ENCODE measurements around the gene QRFPR. TPM values are rescaled to one million over a fixed set of nuclear protein-coding genes. Genes with fewer than 3 reads are reported as not detected.

QRFPR gene
- total RNA-seq, 1 donor from 2014 or later: not detected

DNA sequence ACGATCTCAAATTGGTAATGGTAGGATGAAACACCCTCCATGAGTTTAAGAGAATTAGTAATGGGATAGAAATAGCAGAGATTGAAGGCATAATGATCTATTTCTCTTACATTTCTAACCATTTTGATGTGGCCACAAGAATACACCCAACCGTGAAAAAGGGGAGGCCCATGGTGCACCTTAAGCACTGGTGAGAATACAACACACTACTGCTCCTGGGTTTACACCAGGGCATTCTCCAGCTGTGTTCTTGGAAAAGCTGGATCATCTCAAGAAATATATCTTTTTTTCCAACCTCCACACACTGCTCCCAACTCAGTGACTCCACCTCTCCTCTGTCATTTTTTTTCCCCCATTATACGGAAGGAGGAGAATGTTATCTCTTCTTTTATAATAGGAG lies 1.5 kb downstream of the QRFPR start:
- TF ChIP-seq POLR2AphosphoS5 (IDR thresholded peaks at IDR 0.05; ENCODE audit: insufficient read depth in 1 of 2, low read depth in 1 of 2) (no peak), CTCF (IDR thresholded peaks at IDR 0.05) (no peak), POLR2A (IDR thresholded peaks at IDR 0.05) (no peak)
- intact Hi-C loops (cut with DNase I): no loop called here

GRCh38 chr4:121377076-121377475 lies 3.7 kb downstream of the QRFPR start:
- TF ChIP-seq POLR2A (IDR thresholded peaks at IDR 0.05) (no peak), CTCF (IDR thresholded peaks at IDR 0.05) (no peak), POLR2AphosphoS5 (IDR thresholded peaks at IDR 0.05; ENCODE audit: insufficient read depth in 1 of 2, low read depth in 1 of 2) (no peak)
- DNase-seq (ENCODE audit: extremely low spot score in 2 of 2): no peak
- H3K27ac ChIP-seq: no peak overlapping the region
- intact Hi-C loops (cut with DNase I): no loop called here
- peaks cover 12% of the 10 kb centered on the region for H3K4me1 ChIP-seq
- no peak overlapping the region for H3K4me3 ChIP-seq
- peaks cover 5% of the 10 kb centered on the region for H3K27me3 ChIP-seq
- no peaks in the 10 kb centered on the region for H3K9me3 ChIP-seq
- no peaks in the 10 kb centered on the region for H3K36me3 ChIP-seq

More for the DNA sequence above, 1.5 kb downstream of the QRFPR start:
- no peak overlapping the region for H3K27ac ChIP-seq
- peaks cover 12% of the 10 kb centered on the region for H3K4me1 ChIP-seq
- DNase-seq (ENCODE audit: extremely low spot score in 2 of 2): no peak
- no peaks in the 10 kb centered on the region for H3K36me3 ChIP-seq
- H3K9me3 ChIP-seq: no peaks in the 10 kb centered on the region
- H3K4me3 ChIP-seq: no peak overlapping the region
- peaks cover 5% of the 10 kb centered on the region for H3K27me3 ChIP-seq

DNA sequence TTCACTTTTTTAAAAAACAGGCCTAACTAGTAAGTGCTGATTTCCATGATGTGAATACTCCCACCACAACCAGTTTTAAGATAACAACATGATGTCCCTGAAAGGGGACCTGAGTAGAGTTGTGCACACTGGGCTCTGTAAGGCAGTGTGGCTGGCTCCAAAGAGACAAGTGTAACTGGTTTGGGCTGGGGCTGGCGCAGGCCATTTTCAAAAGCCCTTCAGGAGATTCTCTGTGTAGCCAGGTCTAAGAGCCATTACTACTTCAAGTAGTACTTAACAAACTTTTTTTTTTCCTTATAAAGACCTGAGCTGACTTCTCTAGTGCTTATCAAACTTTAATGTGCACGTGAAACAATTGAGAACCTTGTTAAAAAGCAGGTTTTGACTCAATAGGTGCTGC lies 4.3 kb downstream of the QRFPR start:
- Histone ChIP-seq H3K27ac (no peak overlapping the region), H3K9me3 (no peaks in the 10 kb centered on the region), H3K4me3 (no peak overlapping the region), H3K4me1 (peaks cover 12% of the 10 kb centered on the region), H3K36me3 (no peaks in the 10 kb centered on the region), H3K27me3 (peaks cover 5% of the 10 kb centered on the region)
- TF ChIP-seq POLR2AphosphoS5 (IDR thresholded peaks at IDR 0.05; ENCODE audit: insufficient read depth in 1 of 2, low read depth in 1 of 2): no peak
- TF ChIP-seq CTCF (IDR thresholded peaks at IDR 0.05): no peak
- no peak for TF ChIP-seq POLR2A (IDR thresholded peaks at IDR 0.05)
- no peak for DNase-seq (ENCODE audit: extremely low spot score in 2 of 2)
- intact Hi-C loops (cut with DNase I): no loop called here

DNA sequence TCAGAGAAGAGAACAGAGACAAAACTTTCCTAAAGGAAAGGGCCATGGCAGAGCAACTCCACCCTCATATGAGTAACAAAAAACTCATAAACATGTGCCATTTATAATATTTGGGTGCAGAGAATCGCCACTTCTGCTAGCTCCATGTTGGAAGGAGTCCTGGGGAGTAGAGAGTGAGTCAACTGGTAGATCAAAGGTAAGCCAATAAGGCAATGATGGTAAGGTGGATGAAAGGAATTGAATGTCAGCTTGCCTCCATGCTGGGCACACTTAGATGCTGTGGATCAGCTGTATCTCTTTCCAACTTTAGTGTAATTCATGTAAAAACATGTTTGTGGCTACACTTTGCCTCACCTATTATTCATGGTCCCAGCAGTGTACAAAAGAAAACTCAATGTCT lies 4.7 kb downstream of the QRFPR start:
- intact Hi-C loops (cut with DNase I): no loop called here
- no peaks in the 10 kb centered on the region for H3K36me3 ChIP-seq

More for the DNA sequence above, 4.7 kb downstream of the QRFPR start:
- DNase-seq (ENCODE audit: extremely low spot score in 2 of 2): no peak
- peaks cover 4% of the 10 kb centered on the region for H3K27me3 ChIP-seq
- TF ChIP-seq CTCF (IDR thresholded peaks at IDR 0.05): no peak
- no peak for TF ChIP-seq POLR2A (IDR thresholded peaks at IDR 0.05)
- TF ChIP-seq POLR2AphosphoS5 (IDR thresholded peaks at IDR 0.05; ENCODE audit: insufficient read depth in 1 of 2, low read depth in 1 of 2): no peak
- H3K4me1 ChIP-seq: peaks cover 12% of the 10 kb centered on the region
- no peak overlapping the region for H3K27ac ChIP-seq
- no peaks in the 10 kb centered on the region for H3K9me3 ChIP-seq
- no peak overlapping the region for H3K4me3 ChIP-seq

Measured in vagina (tissue), 2 donors.